ENCODE data around the gene LIN28A.
A peak's percentile ranks its signal among the peaks of the same experiment; 100 is the strongest.

LIN28A gene

GRCh38 chr1:26432793-26433192 lies 22.2 kb downstream of the LIN28A start:
- no peak for DNase-seq

GRCh38 chr1:26434161-26434752 lies 23.6 kb downstream of the LIN28A start:
- DNase-seq: no peak

GRCh38 chr1:26438041-26438440 lies 27.4 kb downstream of the LIN28A start:
- no peak for DNase-seq

- no peak for DNase-seq
These were observed 29.6 kb downstream of the LIN28A start for GRCh38 chr1:26440259-26440658.

GRCh38 chr1:26449868-26450267 lies 39.3 kb downstream of the LIN28A start:
- DNase-seq: no peak

GRCh38 chr1:26450908-26451307 lies 40.3 kb downstream of the LIN28A start:
- no peak for DNase-seq

- no peak for DNase-seq
These were observed 42.0 kb downstream of the LIN28A start for GRCh38 chr1:26452459-26453183.

- DNase-seq: no peak
These were observed 48.5 kb downstream of the LIN28A start for GRCh38 chr1:26459148-26459547.

GRCh38 chr1:26459573-26460031 lies 49.0 kb downstream of the LIN28A start:
- peak in 9 of 56 donors; percentile 3 to 32 (median 16) for DNase-seq

- peak in 23 of 56 donors; percentile 5 to 49 (median 23) for DNase-seq
These were observed 58.3 kb downstream of the LIN28A start for GRCh38 chr1:26468911-26469310.

GRCh38 chr1:26469558-26469957 lies 58.9 kb downstream of the LIN28A start:
- peak in 3 of 56 donors; percentile 5 to 8 (median 8) for DNase-seq

- peak in 1 of 56 donors; percentile 12 for DNase-seq
These were observed 60.4 kb downstream of the LIN28A start for GRCh38 chr1:26470878-26471497.

- peak in 44 of 56 donors; percentile 17 to 91 (median 58) for DNase-seq
These were observed 61.1 kb downstream of the LIN28A start for GRCh38 chr1:26471498-26472319.

- peak; percentile 61 to 97 (median 89) for DNase-seq
These were observed 61.8 kb downstream of the LIN28A start, which contains the start of gene HMGN2 for GRCh38 chr1:26472320-26472900. HMGN2 (plus strand) TSS chr1:26472440; CDS start chr1:26472613, 173 bp downstream.

GRCh38 chr1:26472901-26473845 lies 62.6 kb downstream of the LIN28A start:
- peak; percentile 76 to 98 (median 94) for DNase-seq

- no peak for DNase-seq
These were observed 64.2 kb downstream of the LIN28A start for GRCh38 chr1:26474818-26475217.

GRCh38 chr1:26475989-26476388 lies 65.4 kb downstream of the LIN28A start:
- DNase-seq: no peak

GRCh38 chr1:26476958-26477357 lies 66.3 kb downstream of the LIN28A start:
- no peak for DNase-seq

- DNase-seq: no peak
These were observed 67.0 kb downstream of the LIN28A start for GRCh38 chr1:26477446-26478152.

Data from nucleus accumbens (tissue), 56 donors.